Measurements from ENCODE around the gene ALG6. TPM values are rescaled to one million over a fixed set of nuclear protein-coding genes. Genes with fewer than 3 reads are reported as not detected.

The ALG6 gene
- total and polyA plus RNA-seq, 2 experiments from 2014 or later: 8.4 to 14.3 TPM

DNA sequence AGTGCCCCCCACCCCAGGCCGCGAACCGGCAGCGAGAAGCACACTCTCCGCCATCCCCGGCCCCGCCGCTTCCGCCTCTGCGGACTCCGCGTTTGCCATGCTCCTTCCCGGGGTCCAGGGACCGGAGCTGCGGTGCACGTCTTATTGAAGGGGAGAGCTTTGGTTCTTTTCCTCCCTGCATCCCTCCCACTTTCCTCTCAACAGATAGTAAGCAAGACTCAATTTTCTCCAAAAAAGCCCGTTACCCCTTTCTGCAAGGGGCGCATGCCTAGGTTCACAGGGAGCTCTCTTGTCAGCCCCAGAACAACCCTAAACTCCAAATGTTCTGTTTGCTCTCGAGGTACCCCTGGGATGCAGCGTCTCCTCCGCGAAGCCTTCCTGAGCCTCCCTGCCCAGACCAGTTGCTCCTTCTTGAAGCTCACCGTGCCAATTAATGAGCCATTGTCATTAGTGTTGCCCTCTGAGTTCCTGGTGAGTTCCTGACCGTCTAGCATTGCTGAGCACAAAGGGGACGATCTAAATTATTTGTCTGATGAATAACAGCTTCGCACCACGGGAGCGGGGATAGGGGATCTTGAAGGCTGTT lies 37.0 kb upstream of the ALG6 start:
- no peak overlapping the region for H3K9ac ChIP-seq
- 15 to 22% methylated on average over 18 to 28 of the region's 28 CpGs for WGBS, 2 experiments (ENCODE audit: low coverage in 1 of 2, low lambda C conversion rate in 2 of 2, missing lambda C conversion rate in 2 of 2)
- H3K4me3 ChIP-seq: no peak overlapping the region
- no peaks in the 10 kb centered on the region for H3F3A ChIP-seq (ENCODE audit: insufficient read depth)
- no peak for DNase-seq
- in situ Hi-C loops (cut with MboI): no loop called here
- H3K9me3 ChIP-seq (ENCODE audit: low read depth): no peaks in the 10 kb centered on the region
- no peak overlapping the region for H3K4me2 ChIP-seq (ENCODE audit: unreplicated experiment)
- no peak overlapping the region for H2AFZ ChIP-seq
- no peaks in the 10 kb centered on the region for H3K4me1 ChIP-seq (ENCODE audit: insufficient read depth)
- H3K9me2 ChIP-seq (ENCODE audit: insufficient read depth): no peaks in the 10 kb centered on the region
- TF ChIP-seq EZH2phosphoT487 (IDR thresholded peaks at IDR 0.05; ENCODE audit: insufficient read depth, low read depth) (no peak), EZH2 (IDR thresholded peaks at IDR 0.05; ENCODE audit: insufficient read depth, poor library complexity, severe bottlenecking) (no peak)
- H3K36me3 ChIP-seq (ENCODE audit: low read depth): no peaks in the 10 kb centered on the region
- H3K27me3 ChIP-seq (replicated peaks; ENCODE audit: insufficient read depth): peaks cover 88% of the 10 kb centered on the region
- H4K20me1 ChIP-seq (ENCODE audit: insufficient read depth): no peaks in the 10 kb centered on the region
- H3K79me2 ChIP-seq (ENCODE audit: insufficient read depth): no peaks in the 10 kb centered on the region
- no peak overlapping the region for H3K27ac ChIP-seq

DNA sequence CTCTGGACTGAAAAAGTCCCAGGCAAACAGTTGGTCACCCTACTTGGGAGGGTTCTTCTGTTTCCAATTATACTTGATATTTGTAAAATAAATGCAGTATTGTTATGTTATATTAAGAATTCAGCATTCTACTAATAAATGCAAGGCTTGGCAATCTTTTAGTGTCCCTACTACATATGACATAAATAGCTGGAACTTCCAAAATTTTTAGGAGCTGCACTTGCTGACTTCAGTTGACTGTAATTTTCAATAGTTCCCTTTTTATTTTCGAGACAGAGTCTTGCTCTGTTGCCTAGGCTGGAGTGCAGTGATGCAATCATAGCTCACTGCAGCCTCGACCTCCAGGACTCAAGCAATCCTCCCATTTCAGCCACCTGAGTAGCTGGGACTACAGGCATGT lies 25.0 kb upstream of the ALG6 start:
- DNase-seq: no peak
- H2AFZ ChIP-seq: no peak overlapping the region
- 0 to 3% methylated on average over 2 of the region's 2 CpGs for WGBS, 2 experiments (ENCODE audit: low coverage in 1 of 2, low lambda C conversion rate in 2 of 2, missing lambda C conversion rate in 2 of 2)
- H3K9me3 ChIP-seq (ENCODE audit: low read depth): no peaks in the 10 kb centered on the region
- no peaks in the 10 kb centered on the region for H3K79me2 ChIP-seq (ENCODE audit: insufficient read depth)
- H3K4me1 ChIP-seq (ENCODE audit: insufficient read depth): no peaks in the 10 kb centered on the region
- no peaks in the 10 kb centered on the region for H3F3A ChIP-seq (ENCODE audit: insufficient read depth)
- H4K20me1 ChIP-seq (ENCODE audit: insufficient read depth): no peaks in the 10 kb centered on the region
- H3K27me3 ChIP-seq (replicated peaks; ENCODE audit: insufficient read depth): no peaks in the 10 kb centered on the region; the same call in none of the 2 replicates
- H3K4me3 ChIP-seq: no peak overlapping the region
- in situ Hi-C loops (cut with MboI): no loop called here
- no peaks in the 10 kb centered on the region for H3K9me2 ChIP-seq (ENCODE audit: insufficient read depth)
- H3K9ac ChIP-seq: no peak overlapping the region
- no peak overlapping the region for H3K4me2 ChIP-seq (ENCODE audit: unreplicated experiment)
- no peak for TF ChIP-seq EZH2 (IDR thresholded peaks at IDR 0.05; ENCODE audit: insufficient read depth, poor library complexity, severe bottlenecking)
- no peak for TF ChIP-seq EZH2phosphoT487 (IDR thresholded peaks at IDR 0.05; ENCODE audit: insufficient read depth, low read depth)
- no peak overlapping the region for H3K27ac ChIP-seq
- no peaks in the 10 kb centered on the region for H3K36me3 ChIP-seq (ENCODE audit: low read depth)

DNA sequence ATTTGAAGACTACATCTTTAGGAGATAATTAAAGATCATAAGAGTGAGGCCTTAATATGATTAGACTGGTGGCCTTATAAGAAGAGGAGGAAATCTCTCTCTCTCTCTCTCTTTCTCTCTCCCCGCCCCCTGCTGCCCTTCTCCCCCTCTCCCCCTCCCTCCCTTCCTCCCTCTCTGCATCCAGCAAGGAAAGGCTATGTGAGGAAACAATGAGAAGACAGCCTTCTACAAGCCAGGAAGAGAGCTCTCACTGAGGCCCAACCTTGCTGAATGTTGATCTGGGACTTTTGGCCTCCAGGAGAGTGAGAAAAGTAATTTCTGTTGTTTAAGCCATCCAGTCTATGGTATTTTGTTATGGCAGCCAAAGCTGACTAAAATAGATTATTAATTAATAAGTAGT lies 23.5 kb upstream of the ALG6 start:
- H3K9me3 ChIP-seq (ENCODE audit: low read depth): no peaks in the 10 kb centered on the region
- H3F3A ChIP-seq (ENCODE audit: insufficient read depth): no peaks in the 10 kb centered on the region
- no peak for DNase-seq
- no peaks in the 10 kb centered on the region; the same call in none of the 2 replicates for H3K27me3 ChIP-seq (replicated peaks; ENCODE audit: insufficient read depth)
- H3K4me3 ChIP-seq: no peak overlapping the region
- 38% methylated on average over 1 of the region's 1 CpG; no CpG with 5 or more reads in 1 of the 2 experiments for WGBS, 2 experiments (ENCODE audit: low coverage in 1 of 2, low lambda C conversion rate in 2 of 2, missing lambda C conversion rate in 2 of 2)
- H3K4me1 ChIP-seq (ENCODE audit: insufficient read depth): no peaks in the 10 kb centered on the region
- no peak overlapping the region for H3K9ac ChIP-seq
- H3K9me2 ChIP-seq (ENCODE audit: insufficient read depth): no peaks in the 10 kb centered on the region
- H3K4me2 ChIP-seq (ENCODE audit: unreplicated experiment): no peak overlapping the region
- in situ Hi-C loops (cut with MboI): no loop called here
- H3K36me3 ChIP-seq (ENCODE audit: low read depth): no peaks in the 10 kb centered on the region
- TF ChIP-seq EZH2phosphoT487 (IDR thresholded peaks at IDR 0.05; ENCODE audit: insufficient read depth, low read depth) (no peak), EZH2 (IDR thresholded peaks at IDR 0.05; ENCODE audit: insufficient read depth, poor library complexity, severe bottlenecking) (no peak)
- no peak overlapping the region for H2AFZ ChIP-seq
- H3K27ac ChIP-seq: no peak overlapping the region
- no peaks in the 10 kb centered on the region for H3K79me2 ChIP-seq (ENCODE audit: insufficient read depth)
- no peaks in the 10 kb centered on the region for H4K20me1 ChIP-seq (ENCODE audit: insufficient read depth)

DNA sequence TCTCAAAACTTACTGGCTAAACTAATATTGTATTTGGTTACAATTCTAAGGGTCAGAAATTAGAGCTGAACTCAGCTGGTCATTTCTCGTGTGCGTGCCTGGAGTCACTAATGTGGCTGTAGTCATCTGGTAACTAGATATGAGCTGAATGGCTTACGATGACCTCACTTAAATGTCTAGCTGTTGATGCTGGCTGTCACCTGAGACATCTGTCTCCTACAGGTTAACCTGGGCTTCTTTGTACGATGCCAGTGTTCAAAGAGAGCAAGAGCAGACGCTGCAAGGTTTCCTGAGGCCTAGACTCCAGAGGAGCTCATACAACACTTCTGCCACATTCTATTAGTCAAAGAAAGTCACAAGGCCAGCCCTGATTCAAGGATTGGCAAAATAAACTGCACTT lies 17.1 kb upstream of the ALG6 start:
- 72 to 73% methylated on average over 5 of the region's 5 CpGs for WGBS, 2 experiments (ENCODE audit: low coverage in 1 of 2, low lambda C conversion rate in 2 of 2, missing lambda C conversion rate in 2 of 2)
- Histone ChIP-seq H3K9ac (no peak overlapping the region), H3K9me2 (ENCODE audit: insufficient read depth) (no peaks in the 10 kb centered on the region), H3F3A (ENCODE audit: insufficient read depth) (no peaks in the 10 kb centered on the region), H2AFZ (no peak overlapping the region), H3K79me2 (ENCODE audit: insufficient read depth) (no peaks in the 10 kb centered on the region), H3K27me3 (replicated peaks; ENCODE audit: insufficient read depth) (peaks cover 32% of the 10 kb centered on the region), H3K4me3 (no peak overlapping the region), H3K4me1 (ENCODE audit: insufficient read depth) (no peaks in the 10 kb centered on the region), H3K9me3 (ENCODE audit: low read depth) (no peaks in the 10 kb centered on the region), H3K4me2 (ENCODE audit: unreplicated experiment) (no peak overlapping the region), H3K36me3 (ENCODE audit: low read depth) (no peaks in the 10 kb centered on the region), H3K27ac (no peak overlapping the region), H4K20me1 (ENCODE audit: insufficient read depth) (no peaks in the 10 kb centered on the region)
- in situ Hi-C loops (cut with MboI): no loop called here
- no peak for DNase-seq
- TF ChIP-seq EZH2 (IDR thresholded peaks at IDR 0.05; ENCODE audit: insufficient read depth, poor library complexity, severe bottlenecking) (no peak), EZH2phosphoT487 (IDR thresholded peaks at IDR 0.05; ENCODE audit: insufficient read depth, low read depth) (no peak)
